GM12801 (cell line): ENCODE measurements around the gene CD34.

ENCODE experiments used
- TF ChIP-seq, protein P1 (sequence below): IDR thresholded peaks from one replicate; pipeline ENCODE4 v1.5.1; 2011; ENCODE audit warnings: control low read depth; ENCODE audit not compliant: insufficient read length; ENCODE audit errors: extremely low read depth

Gene CD34

DNA sequence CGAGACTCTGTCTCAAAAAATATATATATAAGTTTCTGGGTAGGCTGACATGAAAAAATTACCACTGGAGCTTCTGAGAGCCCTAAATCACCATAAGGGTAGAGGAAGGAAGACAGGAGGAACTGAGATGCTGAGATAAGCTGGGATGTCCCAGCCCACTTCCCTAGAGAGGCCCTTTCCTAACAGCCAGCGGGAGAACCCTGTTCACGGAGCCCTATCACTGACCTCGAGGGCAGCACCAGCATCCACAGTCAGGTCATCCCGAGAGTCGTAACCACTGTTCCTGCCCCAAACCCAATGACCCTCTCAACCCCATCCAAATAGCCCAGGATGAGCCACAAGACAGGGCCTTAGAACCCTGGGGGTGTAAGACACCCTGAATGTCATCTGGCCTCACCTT, 77.5 kb downstream of the CD34 start:
- TF ChIP-seq, protein P1, sequence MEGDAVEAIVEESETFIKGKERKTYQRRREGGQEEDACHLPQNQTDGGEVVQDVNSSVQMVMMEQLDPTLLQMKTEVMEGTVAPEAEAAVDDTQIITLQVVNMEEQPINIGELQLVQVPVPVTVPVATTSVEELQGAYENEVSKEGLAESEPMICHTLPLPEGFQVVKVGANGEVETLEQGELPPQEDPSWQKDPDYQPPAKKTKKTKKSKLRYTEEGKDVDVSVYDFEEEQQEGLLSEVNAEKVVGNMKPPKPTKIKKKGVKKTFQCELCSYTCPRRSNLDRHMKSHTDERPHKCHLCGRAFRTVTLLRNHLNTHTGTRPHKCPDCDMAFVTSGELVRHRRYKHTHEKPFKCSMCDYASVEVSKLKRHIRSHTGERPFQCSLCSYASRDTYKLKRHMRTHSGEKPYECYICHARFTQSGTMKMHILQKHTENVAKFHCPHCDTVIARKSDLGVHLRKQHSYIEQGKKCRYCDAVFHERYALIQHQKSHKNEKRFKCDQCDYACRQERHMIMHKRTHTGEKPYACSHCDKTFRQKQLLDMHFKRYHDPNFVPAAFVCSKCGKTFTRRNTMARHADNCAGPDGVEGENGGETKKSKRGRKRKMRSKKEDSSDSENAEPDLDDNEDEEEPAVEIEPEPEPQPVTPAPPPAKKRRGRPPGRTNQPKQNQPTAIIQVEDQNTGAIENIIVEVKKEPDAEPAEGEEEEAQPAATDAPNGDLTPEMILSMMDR: no peak

DNA sequence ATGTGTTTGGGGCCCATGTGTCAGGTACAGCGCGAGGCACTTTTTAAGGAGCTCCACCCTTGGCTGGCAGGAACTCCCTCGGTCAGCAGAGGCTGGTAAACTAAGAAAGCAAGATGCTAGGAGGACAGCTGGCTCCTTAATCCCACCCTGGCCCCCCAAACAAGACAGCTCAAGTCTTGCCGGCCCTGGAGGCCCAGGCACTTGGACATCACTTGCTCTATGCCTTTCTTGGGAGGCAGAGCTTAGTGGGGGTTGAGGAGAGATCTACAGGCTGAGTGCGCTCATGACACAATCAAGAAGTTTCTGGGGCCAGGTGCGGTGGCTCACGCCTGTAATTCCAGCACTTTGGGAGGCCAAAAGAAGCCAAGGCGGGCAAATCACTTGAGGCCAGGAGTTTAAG, 78.1 kb downstream of the CD34 start:
- TF ChIP-seq, protein P1: no peak

DNA sequence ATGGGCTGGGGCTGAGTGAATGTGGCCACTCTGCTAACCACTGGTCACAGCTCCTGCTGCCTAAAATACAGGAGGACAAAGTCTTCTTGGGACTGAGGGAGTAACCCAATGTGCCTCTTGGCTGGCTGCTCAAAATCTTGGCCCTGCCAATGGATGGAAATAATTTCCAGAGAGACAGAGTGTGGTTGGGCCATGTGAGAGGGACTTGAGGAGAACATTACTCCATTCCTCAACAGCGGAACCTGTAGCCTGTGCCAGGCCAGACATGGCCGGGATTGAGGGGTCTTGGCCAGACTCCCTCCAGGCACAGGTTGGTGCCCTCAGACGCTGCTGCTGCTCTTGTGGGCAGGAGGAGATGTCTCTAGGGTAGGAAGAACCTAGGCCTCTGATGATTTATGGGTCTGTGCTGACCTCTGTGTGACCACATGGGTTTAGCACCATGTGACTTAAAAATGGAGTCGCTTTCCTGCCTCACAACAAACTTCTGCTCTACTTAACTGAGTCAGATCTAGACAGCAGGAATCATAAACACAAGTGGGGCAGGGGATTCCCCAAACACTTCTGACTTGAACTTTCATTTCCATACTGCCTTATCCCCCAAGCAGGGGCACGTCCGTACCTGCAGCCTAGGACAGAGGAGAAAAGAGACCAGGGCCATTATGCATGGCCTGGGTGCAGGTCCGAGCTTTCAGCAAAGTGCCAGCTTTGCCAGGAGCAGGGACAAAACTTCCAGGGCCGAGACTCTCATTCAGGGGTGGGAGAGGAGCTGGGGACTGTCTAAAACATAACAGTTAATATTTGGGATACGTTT, 79.2 kb downstream of the CD34 start:
- TF ChIP-seq, protein P1: no peak
